ENCODE data around the gene CCL2. TPM values are rescaled to one million over a fixed set of nuclear protein-coding genes. Genes with fewer than 3 reads are reported as not detected.

The CCL2 gene
- total and polyA plus RNA-seq, 2 experiments from 2014 or later = 1.5 to 18.5 TPM

DNA sequence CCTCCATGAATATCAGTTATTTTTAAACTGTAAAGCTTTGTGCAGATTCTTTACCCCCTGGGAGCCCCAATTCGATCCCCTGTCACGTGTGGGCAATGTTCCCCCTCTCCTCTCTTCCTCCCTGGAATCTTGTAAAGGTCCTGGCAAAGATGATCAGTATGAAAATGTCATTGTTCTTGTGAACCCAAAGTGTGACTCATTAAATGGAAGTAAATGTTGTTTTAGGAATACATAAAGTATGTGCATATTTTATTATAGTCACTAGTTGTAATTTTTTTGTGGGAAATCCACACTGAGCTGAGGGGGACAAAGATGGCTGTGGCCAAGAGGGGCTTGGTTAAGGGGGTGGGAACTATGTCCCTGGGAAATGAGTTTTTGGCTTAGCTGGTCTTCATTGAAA is 32.8 kb downstream of the CCL2 start (continued):
- TF ChIP-seq, protein P1, sequence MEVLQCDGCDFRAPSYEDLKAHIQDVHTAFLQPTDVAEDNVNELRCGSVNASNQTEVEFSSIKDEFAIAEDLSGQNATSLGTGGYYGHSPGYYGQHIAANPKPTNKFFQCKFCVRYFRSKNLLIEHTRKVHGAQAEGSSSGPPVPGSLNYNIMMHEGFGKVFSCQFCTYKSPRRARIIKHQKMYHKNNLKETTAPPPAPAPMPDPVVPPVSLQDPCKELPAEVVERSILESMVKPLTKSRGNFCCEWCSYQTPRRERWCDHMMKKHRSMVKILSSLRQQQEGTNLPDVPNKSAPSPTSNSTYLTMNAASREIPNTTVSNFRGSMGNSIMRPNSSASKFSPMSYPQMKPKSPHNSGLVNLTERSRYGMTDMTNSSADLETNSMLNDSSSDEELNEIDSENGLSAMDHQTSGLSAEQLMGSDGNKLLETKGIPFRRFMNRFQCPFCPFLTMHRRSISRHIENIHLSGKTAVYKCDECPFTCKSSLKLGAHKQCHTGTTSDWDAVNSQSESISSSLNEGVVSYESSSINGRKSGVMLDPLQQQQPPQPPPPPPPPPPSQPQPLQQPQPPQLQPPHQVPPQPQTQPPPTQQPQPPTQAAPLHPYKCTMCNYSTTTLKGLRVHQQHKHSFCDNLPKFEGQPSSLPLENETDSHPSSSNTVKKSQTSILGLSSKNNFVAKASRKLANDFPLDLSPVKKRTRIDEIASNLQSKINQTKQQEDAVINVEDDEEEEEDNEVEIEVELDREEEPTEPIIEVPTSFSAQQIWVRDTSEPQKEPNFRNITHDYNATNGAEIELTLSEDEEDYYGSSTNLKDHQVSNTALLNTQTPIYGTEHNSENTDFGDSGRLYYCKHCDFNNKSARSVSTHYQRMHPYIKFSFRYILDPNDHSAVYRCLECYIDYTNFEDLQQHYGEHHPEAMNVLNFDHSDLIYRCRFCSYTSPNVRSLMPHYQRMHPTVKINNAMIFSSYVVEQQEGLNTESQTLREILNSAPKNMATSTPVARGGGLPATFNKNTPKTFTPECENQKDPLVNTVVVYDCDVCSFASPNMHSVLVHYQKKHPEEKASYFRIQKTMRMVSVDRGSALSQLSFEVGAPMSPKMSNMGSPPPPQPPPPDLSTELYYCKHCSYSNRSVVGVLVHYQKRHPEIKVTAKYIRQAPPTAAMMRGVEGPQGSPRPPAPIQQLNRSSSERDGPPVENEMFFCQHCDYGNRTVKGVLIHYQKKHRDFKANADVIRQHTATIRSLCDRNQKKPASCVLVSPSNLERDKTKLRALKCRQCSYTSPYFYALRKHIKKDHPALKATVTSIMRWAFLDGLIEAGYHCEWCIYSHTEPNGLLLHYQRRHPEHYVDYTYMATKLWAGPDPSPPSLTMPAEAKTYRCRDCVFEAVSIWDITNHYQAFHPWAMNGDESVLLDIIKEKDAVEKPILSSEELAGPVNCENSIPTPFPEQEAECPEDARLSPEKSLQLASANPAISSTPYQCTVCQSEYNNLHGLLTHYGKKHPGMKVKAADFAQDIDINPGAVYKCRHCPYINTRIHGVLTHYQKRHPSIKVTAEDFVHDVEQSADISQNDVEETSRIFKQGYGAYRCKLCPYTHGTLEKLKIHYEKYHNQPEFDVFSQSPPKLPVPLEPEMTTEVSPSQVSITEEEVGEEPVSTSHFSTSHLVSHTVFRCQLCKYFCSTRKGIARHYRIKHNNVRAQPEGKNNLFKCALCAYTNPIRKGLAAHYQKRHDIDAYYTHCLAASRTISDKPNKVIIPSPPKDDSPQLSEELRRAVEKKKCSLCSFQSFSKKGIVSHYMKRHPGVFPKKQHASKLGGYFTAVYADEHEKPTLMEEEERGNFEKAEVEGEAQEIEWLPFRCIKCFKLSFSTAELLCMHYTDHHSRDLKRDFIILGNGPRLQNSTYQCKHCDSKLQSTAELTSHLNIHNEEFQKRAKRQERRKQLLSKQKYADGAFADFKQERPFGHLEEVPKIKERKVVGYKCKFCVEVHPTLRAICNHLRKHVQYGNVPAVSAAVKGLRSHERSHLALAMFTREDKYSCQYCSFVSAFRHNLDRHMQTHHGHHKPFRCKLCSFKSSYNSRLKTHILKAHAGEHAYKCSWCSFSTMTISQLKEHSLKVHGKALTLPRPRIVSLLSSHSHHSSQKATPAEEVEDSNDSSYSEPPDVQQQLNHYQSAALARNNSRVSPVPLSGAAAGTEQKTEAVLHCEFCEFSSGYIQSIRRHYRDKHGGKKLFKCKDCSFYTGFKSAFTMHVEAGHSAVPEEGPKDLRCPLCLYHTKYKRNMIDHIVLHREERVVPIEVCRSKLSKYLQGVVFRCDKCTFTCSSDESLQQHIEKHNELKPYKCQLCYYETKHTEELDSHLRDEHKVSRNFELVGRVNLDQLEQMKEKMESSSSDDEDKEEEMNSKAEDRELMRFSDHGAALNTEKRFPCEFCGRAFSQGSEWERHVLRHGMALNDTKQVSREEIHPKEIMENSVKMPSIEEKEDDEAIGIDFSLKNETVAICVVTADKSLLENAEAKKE (CRISPR knock-in tag; IDR thresholded peaks at IDR 0.05) = no peak
- TF ChIP-seq EZH2 (IDR thresholded peaks at IDR 0.05; ENCODE audit: low read depth, unreplicated experiment) (no peak), POLR2AphosphoS5 (IDR thresholded peaks at IDR 0.05; ENCODE audit: low read depth) (no peak), CREB1 (CRISPR knock-in tag; IDR thresholded peaks at IDR 0.05; ENCODE audit: low read depth) (no peak), STAT1 (IDR thresholded peaks at IDR 0.05; ENCODE audit: unreplicated experiment) (no peak)
- TF ChIP-seq, protein P2, sequence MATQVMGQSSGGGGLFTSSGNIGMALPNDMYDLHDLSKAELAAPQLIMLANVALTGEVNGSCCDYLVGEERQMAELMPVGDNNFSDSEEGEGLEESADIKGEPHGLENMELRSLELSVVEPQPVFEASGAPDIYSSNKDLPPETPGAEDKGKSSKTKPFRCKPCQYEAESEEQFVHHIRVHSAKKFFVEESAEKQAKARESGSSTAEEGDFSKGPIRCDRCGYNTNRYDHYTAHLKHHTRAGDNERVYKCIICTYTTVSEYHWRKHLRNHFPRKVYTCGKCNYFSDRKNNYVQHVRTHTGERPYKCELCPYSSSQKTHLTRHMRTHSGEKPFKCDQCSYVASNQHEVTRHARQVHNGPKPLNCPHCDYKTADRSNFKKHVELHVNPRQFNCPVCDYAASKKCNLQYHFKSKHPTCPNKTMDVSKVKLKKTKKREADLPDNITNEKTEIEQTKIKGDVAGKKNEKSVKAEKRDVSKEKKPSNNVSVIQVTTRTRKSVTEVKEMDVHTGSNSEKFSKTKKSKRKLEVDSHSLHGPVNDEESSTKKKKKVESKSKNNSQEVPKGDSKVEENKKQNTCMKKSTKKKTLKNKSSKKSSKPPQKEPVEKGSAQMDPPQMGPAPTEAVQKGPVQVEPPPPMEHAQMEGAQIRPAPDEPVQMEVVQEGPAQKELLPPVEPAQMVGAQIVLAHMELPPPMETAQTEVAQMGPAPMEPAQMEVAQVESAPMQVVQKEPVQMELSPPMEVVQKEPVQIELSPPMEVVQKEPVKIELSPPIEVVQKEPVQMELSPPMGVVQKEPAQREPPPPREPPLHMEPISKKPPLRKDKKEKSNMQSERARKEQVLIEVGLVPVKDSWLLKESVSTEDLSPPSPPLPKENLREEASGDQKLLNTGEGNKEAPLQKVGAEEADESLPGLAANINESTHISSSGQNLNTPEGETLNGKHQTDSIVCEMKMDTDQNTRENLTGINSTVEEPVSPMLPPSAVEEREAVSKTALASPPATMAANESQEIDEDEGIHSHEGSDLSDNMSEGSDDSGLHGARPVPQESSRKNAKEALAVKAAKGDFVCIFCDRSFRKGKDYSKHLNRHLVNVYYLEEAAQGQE (IDR thresholded peaks at IDR 0.05; ENCODE audit: unreplicated experiment) = no peak

DNA sequence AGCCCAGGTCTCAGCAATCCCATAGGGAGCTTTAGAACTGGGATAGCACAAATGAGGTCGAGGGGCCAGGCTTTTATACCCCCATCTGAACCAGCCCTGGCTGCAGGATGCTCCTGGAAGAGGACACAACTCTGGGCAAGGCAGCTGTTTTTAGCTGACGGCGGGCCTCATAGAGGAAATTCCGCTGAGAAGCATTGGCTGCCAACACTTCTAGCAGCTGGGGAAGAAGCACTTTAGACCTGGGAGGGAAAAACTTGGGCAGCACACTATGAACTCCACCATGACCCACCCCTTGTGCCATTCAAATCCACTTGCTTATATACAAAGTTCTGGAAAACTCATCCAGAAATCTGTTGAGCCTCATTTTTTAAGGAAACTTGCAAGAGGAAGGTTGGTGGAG is 35.5 kb downstream of the CCL2 start:
- no peaks in the 10 kb centered on the region for H3K36me3 ChIP-seq (ENCODE audit: insufficient read depth)
- H3F3A ChIP-seq (replicated peaks; ENCODE audit: low read depth) = no peaks in the 10 kb centered on the region
- no peaks in the 10 kb centered on the region for H3K27me3 ChIP-seq (ENCODE audit: insufficient read depth)
- ATAC-seq = no peak
- H3K4me1 ChIP-seq (ENCODE audit: insufficient read depth) = no peaks in the 10 kb centered on the region
- H3K9me3 Mint-ChIP-seq = no peaks in the 10 kb centered on the region; the same call in 2 of the 3 replicates
- no peaks in the 10 kb centered on the region for H4K20me1 ChIP-seq (replicated peaks; ENCODE audit: insufficient read depth)
- H3K27me3 Mint-ChIP-seq (ENCODE audit: insufficient read depth, low read depth, poor library complexity) = peaks cover 4% of the 10 kb centered on the region
- H3K79me2 ChIP-seq (replicated peaks; ENCODE audit: insufficient read depth) = no peaks in the 10 kb centered on the region
- no peak overlapping the region for H3K27ac ChIP-seq (ENCODE audit: low read depth)
- H3K4me3 ChIP-seq = no peak overlapping the region
- no peak overlapping the region for H3K27ac Mint-ChIP-seq
- no peak for DNase-seq (ENCODE audit: low spot score)
- no peak overlapping the region for H2AFZ ChIP-seq
- no peak overlapping the region for H3K4me3 Mint-ChIP-seq
- peaks cover 12% of the 10 kb centered on the region; the same call in 1 of the 2 replicates for H3K9me2 ChIP-seq (ENCODE audit: insufficient read depth)
- H3K36me3 Mint-ChIP-seq (ENCODE audit: low read depth) = no peaks in the 10 kb centered on the region
- no peak overlapping the region for H3K4me2 ChIP-seq
- H3K4me1 Mint-ChIP-seq = no peaks in the 10 kb centered on the region
- TF ChIP-seq, protein P2 (IDR thresholded peaks at IDR 0.05; ENCODE audit: unreplicated experiment) = no peak
- TF ChIP-seq, protein P3, sequence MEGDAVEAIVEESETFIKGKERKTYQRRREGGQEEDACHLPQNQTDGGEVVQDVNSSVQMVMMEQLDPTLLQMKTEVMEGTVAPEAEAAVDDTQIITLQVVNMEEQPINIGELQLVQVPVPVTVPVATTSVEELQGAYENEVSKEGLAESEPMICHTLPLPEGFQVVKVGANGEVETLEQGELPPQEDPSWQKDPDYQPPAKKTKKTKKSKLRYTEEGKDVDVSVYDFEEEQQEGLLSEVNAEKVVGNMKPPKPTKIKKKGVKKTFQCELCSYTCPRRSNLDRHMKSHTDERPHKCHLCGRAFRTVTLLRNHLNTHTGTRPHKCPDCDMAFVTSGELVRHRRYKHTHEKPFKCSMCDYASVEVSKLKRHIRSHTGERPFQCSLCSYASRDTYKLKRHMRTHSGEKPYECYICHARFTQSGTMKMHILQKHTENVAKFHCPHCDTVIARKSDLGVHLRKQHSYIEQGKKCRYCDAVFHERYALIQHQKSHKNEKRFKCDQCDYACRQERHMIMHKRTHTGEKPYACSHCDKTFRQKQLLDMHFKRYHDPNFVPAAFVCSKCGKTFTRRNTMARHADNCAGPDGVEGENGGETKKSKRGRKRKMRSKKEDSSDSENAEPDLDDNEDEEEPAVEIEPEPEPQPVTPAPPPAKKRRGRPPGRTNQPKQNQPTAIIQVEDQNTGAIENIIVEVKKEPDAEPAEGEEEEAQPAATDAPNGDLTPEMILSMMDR (conservative IDR thresholded peaks at IDR 0.05; ENCODE audit: low read depth in 2 of 2) = no peak
- TF ChIP-seq JUNB (IDR thresholded peaks at IDR 0.05; ENCODE audit: unreplicated experiment) (no peak), POLR2AphosphoS5 (IDR thresholded peaks at IDR 0.05; ENCODE audit: low read depth) (no peak), ZNF114 (CRISPR knock-in tag; IDR thresholded peaks at IDR 0.05) (no peak), EZH2 (IDR thresholded peaks at IDR 0.05; ENCODE audit: low read depth, unreplicated experiment) (no peak), NANOG (IDR thresholded peaks at IDR 0.05; ENCODE audit: borderline replicate concordance) (no peak)

Data from GM23338 (cell line).